GM18517 (cell line): ENCODE measurements around the gene SLC24A5.

ENCODE experiments used
- ATAC-seq: cut with Tn5 transposase; IDR thresholded peaks from one replicate; pipeline ENCODE4 v1.9.1; 2021; ENCODE audit warnings: mild to moderate bottlenecking, moderate library complexity; ENCODE audit not compliant: unreplicated experiment

Gene SLC24A5

GRCh38 chr15:48185529-48185928 is 64.7 kb downstream of the SLC24A5 start:
- ATAC-seq = no peak

- no peak for ATAC-seq
Measured at GRCh38 chr15:48186271-48186670, 65.5 kb downstream of the SLC24A5 start.

- ATAC-seq = no peak
Measured at GRCh38 chr15:48190932-48191573, 70.3 kb downstream of the SLC24A5 start.

- ATAC-seq = no peak
Measured at GRCh38 chr15:48191574-48192225, 70.9 kb downstream of the SLC24A5 start, which contains the start of gene CTXN2. CTXN2 (plus strand) TSS chr15:48191665; CDS start chr15:48201301, 9,636 bp downstream.
